Nephron progenitor cell (in vitro differentiated cells): ENCODE measurements around the gene OR52E5.

Experiments used
- DNase-seq: peaks from one replicate; pipeline ENCODE4 v3.0.0; 2021
- H3K27ac Mint-ChIP-seq: 2 replicates; pipeline ENCODE4 v1.8.0; 2021; ENCODE audit warnings: mild to moderate bottlenecking, moderate library complexity, mixed read lengths
- H3K27me3 Mint-ChIP-seq: 2 replicates; pipeline ENCODE4 v1.8.0; 2021; ENCODE audit warnings: mild to moderate bottlenecking, low read depth, mixed read lengths; ENCODE audit not compliant: poor library complexity
- H3K36me3 Mint-ChIP-seq: 2 replicates; pipeline ENCODE4 v1.8.0; 2021; ENCODE audit warnings: low read depth, mixed read lengths
- H3K4me1 Mint-ChIP-seq: 2 replicates; pipeline ENCODE4 v1.8.0; 2021; ENCODE audit warnings: mixed read lengths
- H3K4me3 Mint-ChIP-seq: 2 replicates; pipeline ENCODE4 v1.8.0; 2021; ENCODE audit warnings: mild to moderate bottlenecking, moderate library complexity, mixed read lengths
- H3K9me3 Mint-ChIP-seq: 2 replicates; pipeline ENCODE4 v1.8.0; 2021; ENCODE audit warnings: mild to moderate bottlenecking, moderate library complexity, mixed read lengths
- CTCF ChIP-seq: fragments of 200-600 bp; sonication (generic); IDR thresholded peaks from 2 replicates; pipeline ENCODE4 v1.5.0; 2021; ENCODE audit warnings: antibody characterized with exemption

The OR52E5 gene

GRCh38 chr11:5928811-5929210, 35.8 kb downstream of the OR52E5 start:
- no peak overlapping the region for H3K4me3 Mint-ChIP-seq
- H3K9me3 Mint-ChIP-seq = peaks cover 60% of the 10 kb centered on the region
- no peak overlapping the region for H3K27ac Mint-ChIP-seq
- no peaks in the 10 kb centered on the region for H3K4me1 Mint-ChIP-seq
- no peaks in the 10 kb centered on the region for H3K36me3 Mint-ChIP-seq
- H3K27me3 Mint-ChIP-seq = peaks cover 10% of the 10 kb centered on the region
- no peak for TF ChIP-seq CTCF
- DNase-seq = no peak

- Mint-ChIP-seq H3K4me1 (no peaks in the 10 kb centered on the region), H3K4me3 (no peak overlapping the region), H3K36me3 (no peaks in the 10 kb centered on the region), H3K27ac (no peak overlapping the region), H3K9me3 (peaks cover 55% of the 10 kb centered on the region), H3K27me3 (peaks cover 10% of the 10 kb centered on the region)
- DNase-seq = no peak
- no peak for TF ChIP-seq CTCF
These were observed 36.8 kb downstream of the OR52E5 start for GRCh38 chr11:5929571-5930368.

- H3K9me3 Mint-ChIP-seq = peaks cover 60% of the 10 kb centered on the region
- H3K4me3 Mint-ChIP-seq = no peak overlapping the region
- no peak for TF ChIP-seq CTCF
- no peaks in the 10 kb centered on the region for H3K36me3 Mint-ChIP-seq
- no peaks in the 10 kb centered on the region for H3K4me1 Mint-ChIP-seq
- no peak for DNase-seq
- no peak overlapping the region for H3K27ac Mint-ChIP-seq
- H3K27me3 Mint-ChIP-seq = peaks cover 10% of the 10 kb centered on the region
These were observed 37.6 kb downstream of the OR52E5 start for GRCh38 chr11:5930614-5931013.

GRCh38 chr11:5931061-5931460, 38.1 kb downstream of the OR52E5 start:
- TF ChIP-seq CTCF = no peak
- DNase-seq = no peak
- no peak overlapping the region for H3K27ac Mint-ChIP-seq
- peaks cover 65% of the 10 kb centered on the region for H3K9me3 Mint-ChIP-seq
- H3K27me3 Mint-ChIP-seq = peaks cover 10% of the 10 kb centered on the region
- no peak overlapping the region for H3K4me3 Mint-ChIP-seq
- H3K4me1 Mint-ChIP-seq = no peaks in the 10 kb centered on the region
- H3K36me3 Mint-ChIP-seq = no peaks in the 10 kb centered on the region

GRCh38 chr11:5932671-5933070, 39.7 kb downstream of the OR52E5 start:
- H3K9me3 Mint-ChIP-seq = peaks cover 80% of the 10 kb centered on the region
- DNase-seq = no peak
- H3K4me3 Mint-ChIP-seq = no peak overlapping the region
- no peak for TF ChIP-seq CTCF
- H3K4me1 Mint-ChIP-seq = no peaks in the 10 kb centered on the region
- H3K27ac Mint-ChIP-seq = no peak overlapping the region
- peaks cover 10% of the 10 kb centered on the region for H3K27me3 Mint-ChIP-seq
- H3K36me3 Mint-ChIP-seq = no peaks in the 10 kb centered on the region

GRCh38 chr11:5933116-5933515, 40.1 kb downstream of the OR52E5 start:
- Mint-ChIP-seq H3K4me3 (no peak overlapping the region), H3K4me1 (no peaks in the 10 kb centered on the region), H3K9me3 (peaks cover 84% of the 10 kb centered on the region), H3K27me3 (peaks cover 10% of the 10 kb centered on the region), H3K36me3 (no peaks in the 10 kb centered on the region), H3K27ac (no peak overlapping the region)
- DNase-seq = no peak
- no peak for TF ChIP-seq CTCF
